WERI-Rb-1 (cell line): Measurements from ENCODE around the gene ADAT3.

ENCODE experiments used
- DNase-seq: peaks from one replicate; pipeline ENCODE4 v3.0.0-alpha.2; 2020
- H3K27ac ChIP-seq: fragments of 250-450 bp; sonication (Bioruptor Pico); 2 replicates; pipeline ENCODE4 v1.5.1; 2020; ENCODE audit warnings: mild to moderate bottlenecking, moderate library complexity
- H3K27me3 ChIP-seq: fragments of 250-450 bp; sonication (Bioruptor Pico); 2 replicates; pipeline ENCODE4 v1.5.1; 2021; ENCODE audit warnings: mild to moderate bottlenecking, low read depth, moderate library complexity; ENCODE audit not compliant: insufficient read depth, severe bottlenecking
- H3K36me3 ChIP-seq: fragments of 250-450 bp; sonication (Bioruptor Pico); 2 replicates; pipeline ENCODE4 v1.5.1; 2020; ENCODE audit warnings: mild to moderate bottlenecking, moderate library complexity
- H3K4me3 ChIP-seq: 2 replicates; pipeline ENCODE4 v1.5.1; 2011; ENCODE audit warnings: low read depth, mild to moderate bottlenecking, control low read depth, low read length
- H3K9me3 ChIP-seq: fragments of 250-450 bp; sonication (Bioruptor Pico); 2 replicates; pipeline ENCODE4 v1.5.1; 2021; ENCODE audit warnings: mild to moderate bottlenecking, moderate library complexity; ENCODE audit not compliant: severe bottlenecking
- TF ChIP-seq, protein P1 (sequence below): IDR thresholded peaks from 2 replicates; pipeline ENCODE4 v1.5.1; 2011; ENCODE audit warnings: low read depth, mild to moderate bottlenecking, control low read depth, inconsistent platforms, low read length

ADAT3 gene

DNA sequence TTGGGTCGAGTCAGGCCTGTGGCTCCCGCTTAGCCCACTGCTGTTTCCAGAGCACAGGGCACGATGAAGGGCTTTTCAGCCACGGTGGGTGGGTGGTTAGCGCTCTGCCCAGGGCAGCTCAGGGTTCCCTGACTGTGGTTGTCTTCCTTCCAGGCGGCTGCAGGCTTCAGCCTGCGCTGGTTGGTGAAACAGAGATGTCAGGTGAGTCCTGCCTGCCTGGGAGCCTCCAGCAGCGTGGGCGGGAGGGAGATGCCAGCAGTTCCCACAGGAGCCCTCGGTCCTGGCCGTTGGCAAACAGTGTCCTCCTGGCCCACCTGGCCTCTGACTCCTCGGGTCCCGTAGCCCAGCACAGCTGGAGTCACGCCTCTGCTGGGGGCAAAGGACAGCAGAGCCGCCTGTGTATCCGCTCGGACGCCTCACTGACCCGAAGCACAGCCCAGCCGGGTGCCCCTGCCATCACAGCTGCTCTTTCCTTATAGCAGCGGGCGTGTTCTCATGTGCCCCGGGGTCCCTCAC is 9.7 kb downstream of the ADAT3 start:
- Histone ChIP-seq H3K4me3 (no peak overlapping the region), H3K27me3 (no peaks in the 10 kb centered on the region), H3K27ac (no peak overlapping the region), H3K9me3 (peaks cover 3% of the 10 kb centered on the region), H3K36me3 (peaks cover 58% of the 10 kb centered on the region)
- TF ChIP-seq, protein P1, sequence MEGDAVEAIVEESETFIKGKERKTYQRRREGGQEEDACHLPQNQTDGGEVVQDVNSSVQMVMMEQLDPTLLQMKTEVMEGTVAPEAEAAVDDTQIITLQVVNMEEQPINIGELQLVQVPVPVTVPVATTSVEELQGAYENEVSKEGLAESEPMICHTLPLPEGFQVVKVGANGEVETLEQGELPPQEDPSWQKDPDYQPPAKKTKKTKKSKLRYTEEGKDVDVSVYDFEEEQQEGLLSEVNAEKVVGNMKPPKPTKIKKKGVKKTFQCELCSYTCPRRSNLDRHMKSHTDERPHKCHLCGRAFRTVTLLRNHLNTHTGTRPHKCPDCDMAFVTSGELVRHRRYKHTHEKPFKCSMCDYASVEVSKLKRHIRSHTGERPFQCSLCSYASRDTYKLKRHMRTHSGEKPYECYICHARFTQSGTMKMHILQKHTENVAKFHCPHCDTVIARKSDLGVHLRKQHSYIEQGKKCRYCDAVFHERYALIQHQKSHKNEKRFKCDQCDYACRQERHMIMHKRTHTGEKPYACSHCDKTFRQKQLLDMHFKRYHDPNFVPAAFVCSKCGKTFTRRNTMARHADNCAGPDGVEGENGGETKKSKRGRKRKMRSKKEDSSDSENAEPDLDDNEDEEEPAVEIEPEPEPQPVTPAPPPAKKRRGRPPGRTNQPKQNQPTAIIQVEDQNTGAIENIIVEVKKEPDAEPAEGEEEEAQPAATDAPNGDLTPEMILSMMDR = no peak
- DNase-seq = no peak

DNA sequence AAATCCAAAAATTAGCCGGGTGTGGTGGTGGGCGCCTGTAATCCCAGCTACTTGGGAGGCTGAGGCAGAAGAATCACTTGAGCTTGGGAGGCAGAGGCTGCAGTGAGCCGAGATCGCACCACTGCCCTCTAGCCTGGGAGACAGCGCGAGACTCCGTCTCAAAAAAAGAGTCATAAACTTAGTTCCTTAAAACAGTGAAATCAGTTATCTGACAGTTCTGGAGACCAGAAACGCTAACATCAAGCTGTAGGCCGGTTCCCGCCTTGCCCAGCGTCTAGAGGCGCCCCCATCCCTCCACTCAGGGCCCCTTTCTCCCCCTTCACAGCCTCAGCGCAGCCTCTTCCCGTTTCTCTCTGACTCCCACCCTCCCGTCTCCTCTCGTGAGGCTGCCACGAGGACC is 11.9 kb downstream of the ADAT3 start:
- no peak for DNase-seq
- H3K4me3 ChIP-seq = no peak overlapping the region
- no peak overlapping the region for H3K27ac ChIP-seq
- H3K9me3 ChIP-seq = no peaks in the 10 kb centered on the region
- peaks cover 63% of the 10 kb centered on the region for H3K36me3 ChIP-seq
- H3K27me3 ChIP-seq = no peaks in the 10 kb centered on the region
- TF ChIP-seq, protein P1 = no peak

DNA sequence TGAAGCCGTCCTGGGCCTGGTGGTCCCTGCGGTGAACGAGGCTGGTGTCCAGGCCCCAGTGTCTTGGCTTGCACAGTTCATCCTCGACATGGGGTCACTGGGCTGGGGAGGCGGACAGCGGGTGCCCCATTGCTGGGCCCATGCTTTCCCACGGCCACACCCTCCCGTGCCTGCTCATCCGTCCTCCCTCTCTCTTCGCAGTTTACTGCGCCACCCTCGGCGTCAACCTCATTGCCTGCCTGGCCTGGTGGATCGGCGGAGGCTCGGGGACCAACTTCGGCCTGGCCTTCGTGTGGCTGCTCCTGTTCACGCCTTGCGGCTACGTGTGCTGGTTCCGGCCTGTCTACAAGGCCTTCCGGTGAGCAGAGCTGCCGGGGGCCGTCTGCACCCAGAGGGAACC is 12.7 kb downstream of the ADAT3 start:
- peaks cover 63% of the 10 kb centered on the region for H3K36me3 ChIP-seq
- H3K9me3 ChIP-seq = no peaks in the 10 kb centered on the region
- TF ChIP-seq, protein P1 = no peak
- no peak for DNase-seq
- H3K4me3 ChIP-seq = no peak overlapping the region
- H3K27ac ChIP-seq = no peak overlapping the region
- no peaks in the 10 kb centered on the region for H3K27me3 ChIP-seq

DNA sequence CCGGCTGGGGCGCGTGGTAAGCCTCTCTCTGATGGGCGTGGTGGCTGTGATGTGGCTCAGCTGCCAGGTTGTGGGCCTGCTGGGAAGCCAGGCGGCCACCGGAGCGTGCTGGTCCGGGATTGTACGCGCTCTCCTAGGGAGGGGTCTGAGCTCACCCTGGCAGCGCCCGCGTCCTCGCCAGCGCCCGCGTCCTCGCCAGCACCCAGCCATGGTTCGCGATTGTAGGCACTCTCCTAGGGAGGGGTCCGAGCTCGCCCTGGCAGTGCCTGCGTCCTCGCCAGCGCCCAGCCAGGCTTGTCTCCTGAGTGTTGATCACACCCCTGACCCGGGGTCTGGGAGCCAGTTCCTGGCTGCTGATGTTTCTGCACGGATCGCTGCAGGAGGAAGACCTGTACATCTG is 13.8 kb downstream of the ADAT3 start:
- TF ChIP-seq, protein P1 = no peak
- Histone ChIP-seq H3K36me3 (peaks cover 60% of the 10 kb centered on the region), H3K4me3 (no peak overlapping the region), H3K27me3 (no peaks in the 10 kb centered on the region), H3K9me3 (no peaks in the 10 kb centered on the region), H3K27ac (no peak overlapping the region)
- DNase-seq = no peak

DNA sequence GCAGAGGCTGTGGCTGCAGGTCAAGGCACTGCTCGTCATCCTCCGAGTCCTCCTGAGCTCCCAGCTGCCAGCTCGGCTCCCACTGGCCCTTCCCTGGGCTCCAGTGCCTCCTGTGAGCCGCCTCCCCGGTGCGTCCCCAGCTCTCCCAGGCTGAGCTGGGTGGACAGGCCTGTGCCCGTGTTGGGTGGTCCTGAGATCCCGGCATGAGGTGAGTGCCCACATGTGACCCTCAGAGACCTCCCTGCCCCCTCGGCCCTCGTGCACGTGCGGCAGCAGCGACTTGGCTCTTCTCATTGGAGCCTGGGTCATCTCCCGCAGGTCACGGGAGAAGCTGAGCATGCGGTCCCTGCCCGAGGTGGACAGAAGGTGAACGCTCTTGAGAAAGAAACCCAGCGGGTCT is 15.4 kb downstream of the ADAT3 start:
- no peak for DNase-seq
- Histone ChIP-seq H3K27me3 (no peaks in the 10 kb centered on the region), H3K9me3 (no peaks in the 10 kb centered on the region), H3K27ac (no peak overlapping the region), H3K36me3 (peaks cover 56% of the 10 kb centered on the region), H3K4me3 (no peak overlapping the region)
- TF ChIP-seq, protein P1 = no peak

DNA sequence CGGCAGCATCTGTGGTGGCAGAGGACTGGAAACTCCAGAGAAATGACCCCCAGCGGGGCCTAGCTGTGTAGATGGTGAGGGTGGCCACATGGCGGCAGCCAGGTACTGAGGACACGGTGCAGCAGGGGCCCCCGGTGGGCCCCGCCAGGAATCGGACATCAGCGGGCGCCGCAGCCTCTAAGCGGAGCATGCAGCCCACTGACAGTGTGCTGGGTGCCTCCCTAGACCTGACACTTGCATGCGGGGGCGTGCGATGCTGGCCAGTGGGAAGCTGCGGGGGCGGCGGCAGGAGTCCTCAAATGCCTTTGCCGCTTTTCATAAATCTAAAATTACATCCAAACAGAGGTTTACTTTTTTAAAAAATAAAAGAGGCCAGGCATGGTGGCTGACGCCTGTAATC is 16.1 kb downstream of the ADAT3 start:
- Histone ChIP-seq H3K27me3 (no peaks in the 10 kb centered on the region), H3K27ac (no peak overlapping the region), H3K9me3 (no peaks in the 10 kb centered on the region), H3K4me3 (no peak overlapping the region), H3K36me3 (peaks cover 60% of the 10 kb centered on the region)
- no peak for DNase-seq
- TF ChIP-seq, protein P1 = no peak
